ENCODE measurements around the gene KCNE3. TPM values are rescaled to one million over a fixed set of nuclear protein-coding genes. Genes with fewer than 3 reads are reported as not detected.

Gene KCNE3
- polyA plus RNA-seq, 10 donors, result 1.6 to 2.9 (median 2.2) TPM

DNA sequence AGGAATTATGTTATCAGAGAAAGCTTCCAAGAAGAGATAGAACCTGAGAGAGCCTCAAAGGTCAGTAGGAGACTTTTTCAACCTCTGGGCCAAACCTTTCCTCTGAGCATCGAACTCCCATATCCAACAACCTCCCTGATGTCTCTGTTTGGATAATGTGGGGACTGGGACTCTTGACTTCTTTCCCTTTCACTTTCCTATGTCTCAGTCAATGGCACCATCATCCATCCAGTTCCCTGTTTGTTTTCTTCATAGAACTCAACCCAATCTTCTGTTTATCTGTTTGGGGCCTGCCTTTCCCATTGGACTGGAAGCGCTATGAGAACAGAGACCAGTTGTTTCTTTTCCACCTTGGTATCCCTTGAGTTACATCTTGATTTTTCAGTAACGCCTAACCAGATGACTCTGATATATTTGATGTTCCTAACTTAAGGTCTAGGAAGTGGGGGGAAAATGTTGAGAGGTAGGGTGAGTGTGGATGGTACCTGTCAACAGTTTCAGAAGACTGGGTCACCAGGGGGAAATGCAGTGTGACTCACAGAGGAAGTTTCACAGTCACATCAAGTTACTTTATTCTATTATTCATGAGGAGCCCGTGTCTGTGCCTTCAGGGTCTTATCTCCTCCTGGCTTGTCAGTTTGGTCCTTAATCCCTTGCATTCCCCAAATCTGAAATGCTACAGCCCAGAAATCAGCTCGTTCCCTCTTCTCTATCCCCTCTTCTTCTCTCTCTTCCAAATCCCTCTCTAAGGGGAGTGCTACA is 4.5 kb upstream of the KCNE3 start:
- no peak for DNase-seq

- DNase-seq, result no peak
Observed at GRCh38 chr11:74471037-74471436, 3.7 kb upstream of the KCNE3 start.

DNA sequence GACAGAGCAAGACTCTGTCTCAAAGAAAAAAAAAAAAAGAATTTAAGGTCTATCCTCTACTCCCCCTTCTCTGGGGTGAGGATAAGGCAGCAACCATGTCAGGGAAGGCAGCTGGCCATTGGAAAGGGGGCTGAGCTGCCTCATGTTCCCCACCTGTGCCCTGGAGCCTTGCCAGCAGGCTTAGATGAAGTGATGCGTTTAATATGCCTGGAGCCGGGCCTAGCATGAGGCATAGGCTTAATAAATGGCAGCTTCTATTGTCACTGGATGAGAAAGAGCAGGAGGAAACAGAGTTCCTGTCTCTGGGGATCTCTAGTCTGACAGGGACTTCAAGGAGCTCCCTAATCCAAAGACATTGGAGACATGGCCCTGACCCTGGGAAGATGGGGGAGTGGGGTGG is 3.2 kb upstream of the KCNE3 start:
- DNase-seq, result no peak

GRCh38 chr11:74468936-74469335 is 1.6 kb upstream of the KCNE3 start:
- no peak for DNase-seq

- DNase-seq, result no peak
Observed at GRCh38 chr11:74468521-74468920, 1.2 kb upstream of the KCNE3 start.

DNA sequence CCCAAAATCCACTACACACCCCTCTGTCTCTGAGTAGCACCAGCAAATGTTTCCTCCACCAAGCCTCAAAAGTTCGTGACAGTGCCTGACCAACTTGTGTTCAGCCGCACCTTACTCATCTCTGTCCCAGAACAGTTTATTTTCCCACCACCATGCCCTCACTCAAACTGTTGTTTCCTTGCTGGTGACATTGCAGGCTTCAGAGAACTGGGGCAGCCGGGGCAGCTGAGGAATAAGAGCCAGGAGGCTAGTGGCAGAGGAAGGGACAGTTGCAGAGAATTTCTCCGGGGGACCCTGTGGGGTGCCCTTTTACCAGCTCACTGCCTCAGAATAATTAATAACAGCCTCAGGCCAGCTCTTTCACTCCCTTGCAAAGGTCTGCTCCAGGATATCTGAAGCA is 709 bp upstream of the KCNE3 start:
- DNase-seq, result no peak

GRCh38 chr11:74465291-74465708 is 2.0 kb downstream of the KCNE3 start:
- DNase-seq, result no peak

DNA sequence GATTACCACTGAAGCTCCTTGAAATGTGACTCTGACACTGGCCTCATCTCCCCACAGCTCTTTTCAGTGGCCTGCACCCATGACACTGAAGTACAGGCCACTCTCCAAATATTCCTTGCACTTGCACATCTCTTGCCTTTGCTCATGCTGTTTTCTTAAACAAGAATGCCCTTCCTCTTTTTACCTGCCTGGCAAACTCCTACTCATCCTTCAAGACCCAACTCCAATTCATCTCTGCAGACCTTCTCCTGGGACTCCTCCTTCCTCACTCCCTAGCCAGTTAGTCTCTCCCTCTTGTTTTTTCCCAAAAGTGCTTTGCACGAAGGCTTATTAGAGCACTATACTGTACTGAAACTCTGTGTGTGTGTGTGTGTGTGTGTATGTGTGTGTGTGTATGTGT is 2.6 kb downstream of the KCNE3 start:
- DNase-seq, result no peak

DNA sequence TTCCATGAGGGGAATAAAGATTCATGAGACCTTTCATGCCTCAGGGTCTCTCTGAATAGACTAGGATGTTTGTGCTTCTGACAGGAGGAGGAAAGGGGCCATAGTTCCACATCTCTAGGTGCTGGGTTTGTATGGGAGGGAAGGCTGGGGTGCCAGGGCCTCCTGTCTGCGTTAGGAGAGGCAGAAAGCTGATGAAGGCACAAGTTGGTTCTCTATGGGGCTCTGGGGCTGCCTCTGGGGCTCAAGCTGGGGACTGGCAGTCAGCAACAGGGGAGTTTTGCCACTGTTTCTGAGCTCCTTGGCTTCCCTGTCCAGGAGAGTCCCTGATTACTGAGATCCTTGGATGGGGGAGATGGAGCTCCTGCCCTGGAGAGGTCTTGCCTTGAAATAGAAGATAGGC is 4.1 kb downstream of the KCNE3 start:
- no peak for DNase-seq

GRCh38 chr11:74462631-74463030 is 4.7 kb downstream of the KCNE3 start:
- DNase-seq, result peak in 1 of 3 donors; percentile 11

DNA sequence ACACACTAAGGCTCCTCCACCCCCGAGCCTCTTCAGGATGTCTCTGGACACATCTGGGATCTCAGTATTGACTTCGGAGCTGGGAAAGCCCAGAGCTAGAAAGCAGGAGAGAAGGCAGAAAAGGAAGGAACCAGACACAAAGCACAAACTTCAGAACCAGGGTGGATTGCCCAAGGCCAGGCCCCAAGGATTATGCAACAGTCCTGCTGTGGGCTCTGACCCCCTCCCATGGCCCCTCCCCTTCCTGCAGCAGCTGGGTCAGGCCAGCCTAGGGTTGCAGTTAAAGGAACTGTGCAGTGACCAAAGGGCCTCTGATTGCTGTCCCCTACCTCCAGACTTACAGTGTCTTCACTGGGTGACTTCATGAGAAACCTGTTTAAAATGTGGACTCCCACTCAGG is 5.3 kb downstream of the KCNE3 start:
- peak in 1 of 3 donors; percentile 59 for DNase-seq

DNA sequence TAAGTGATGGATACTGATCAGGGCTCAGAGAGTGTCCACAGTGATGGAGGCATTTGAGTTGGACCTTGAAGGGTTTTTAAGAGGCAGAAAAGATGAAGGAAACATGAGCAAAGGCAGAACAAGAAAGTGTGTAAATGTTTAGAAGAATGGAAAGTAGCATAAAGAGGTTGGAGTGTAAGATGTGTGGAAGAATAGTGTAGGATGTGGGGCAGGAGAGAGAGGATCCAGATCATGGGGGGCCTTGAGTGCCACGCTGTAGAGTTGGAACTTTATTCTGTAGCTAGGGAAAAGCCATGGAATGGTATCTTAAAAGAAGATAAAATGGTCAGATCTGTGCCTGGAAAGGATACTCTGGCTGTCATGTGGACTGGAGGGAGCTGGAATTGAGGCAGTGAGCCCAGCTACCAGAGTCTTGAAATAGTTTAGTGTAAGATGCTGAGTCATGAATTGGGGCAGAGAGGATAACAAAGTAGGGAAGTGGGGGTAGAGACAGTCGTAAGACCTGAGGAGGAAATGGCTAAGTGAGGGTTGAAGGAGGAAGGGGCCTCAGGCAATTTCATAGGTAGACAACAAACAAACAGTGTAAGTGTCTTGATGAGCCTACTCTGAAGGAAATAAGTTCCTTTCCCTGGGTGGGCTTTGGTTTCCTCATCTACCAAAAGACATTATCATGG is 6.7 kb downstream of the KCNE3 start:
- peak in 1 of 3 donors; percentile 18 for DNase-seq

GRCh38 chr11:74460065-74460464 is 7.3 kb downstream of the KCNE3 start:
- no peak for DNase-seq

DNA sequence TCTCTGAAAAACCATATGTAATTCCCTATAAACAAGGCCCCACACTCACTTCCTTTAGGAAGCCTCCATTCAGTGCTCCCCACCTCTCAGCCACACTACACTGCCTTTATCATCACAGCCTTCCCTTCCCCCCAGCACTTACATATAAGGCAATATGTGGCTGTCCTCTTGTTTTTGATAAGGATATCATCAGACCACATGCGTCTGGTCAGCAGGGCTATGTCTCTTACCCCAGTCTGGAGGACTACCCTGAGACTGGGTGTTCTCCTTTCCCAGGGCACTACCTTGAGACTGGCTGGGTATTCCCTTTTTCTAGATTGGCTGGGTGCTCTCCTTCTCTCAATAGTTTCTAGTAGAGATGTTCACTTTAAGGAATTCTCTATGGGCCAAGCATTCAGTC is 7.8 kb downstream of the KCNE3 start:
- no peak for DNase-seq

DNA sequence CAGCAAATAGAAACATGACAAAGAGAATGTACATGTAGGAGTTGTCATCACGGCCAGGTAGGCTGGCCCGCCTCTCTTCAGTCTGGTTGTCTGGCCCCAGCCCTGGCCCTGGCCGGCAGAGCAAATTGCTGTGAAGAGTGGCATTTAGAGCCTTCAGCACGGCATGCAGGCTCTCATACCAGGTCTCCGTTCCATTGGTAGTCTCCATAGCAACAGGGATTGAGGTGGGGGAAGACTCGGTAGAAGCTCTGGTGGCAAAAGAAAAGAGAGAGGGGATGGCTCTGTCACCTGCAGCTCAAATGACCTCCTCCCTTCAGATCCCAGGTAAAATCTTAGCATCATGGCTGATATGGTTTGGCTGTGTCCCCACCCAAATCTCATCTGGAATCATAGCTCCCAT is 10.0 kb downstream of the KCNE3 start:
- DNase-seq, result no peak

- DNase-seq, result peak in 1 of 3 donors; percentile 59
Observed at GRCh38 chr11:74453373-74453975, 13.9 kb downstream of the KCNE3 start.

GRCh38 chr11:74452366-74452765 is 15.0 kb downstream of the KCNE3 start:
- DNase-seq, result no peak

DNA sequence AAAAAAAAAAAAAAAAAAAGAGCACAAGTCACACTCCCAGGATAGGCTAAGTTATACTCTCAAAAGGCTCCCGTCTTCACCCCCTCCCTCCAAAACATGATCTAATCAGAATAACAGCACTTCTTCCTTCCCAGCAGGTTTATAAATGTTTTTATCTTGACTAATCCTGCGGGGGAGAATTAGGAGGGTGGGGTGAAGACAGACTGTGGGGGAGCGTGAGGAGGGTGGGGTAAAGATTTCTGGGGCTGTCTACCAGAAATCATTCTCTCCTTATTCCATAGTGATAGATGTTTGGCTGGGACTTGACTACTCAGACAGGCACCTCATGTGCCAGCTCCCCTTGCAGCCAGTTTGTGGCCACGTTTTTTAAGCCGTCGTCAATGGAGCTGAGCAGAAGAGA is 17.0 kb downstream of the KCNE3 start:
- DNase-seq, result no peak

GRCh38 chr11:74449369-74449931 is 17.9 kb downstream of the KCNE3 start:
- peak; percentile 72 to 87 (median 73) for DNase-seq

DNA sequence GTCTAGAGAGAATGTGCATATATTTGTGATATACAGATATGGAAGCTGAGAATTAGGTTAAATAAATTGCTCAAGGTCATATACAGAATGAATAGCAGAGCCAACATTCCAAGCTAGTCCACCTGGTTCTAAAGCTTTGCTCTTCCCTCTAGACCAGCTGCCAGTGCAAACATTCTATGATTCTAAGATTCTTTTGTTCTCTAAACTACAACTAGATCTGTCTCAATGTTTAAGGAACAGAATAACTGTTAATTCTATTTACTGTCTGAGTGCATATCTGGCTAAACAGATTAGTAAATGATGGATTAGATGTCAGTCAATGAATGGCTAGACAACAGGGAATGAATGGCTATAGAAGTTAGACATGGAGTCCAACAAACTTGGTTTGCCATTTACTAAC is 19.6 kb downstream of the KCNE3 start:
- no peak for DNase-seq

DNA sequence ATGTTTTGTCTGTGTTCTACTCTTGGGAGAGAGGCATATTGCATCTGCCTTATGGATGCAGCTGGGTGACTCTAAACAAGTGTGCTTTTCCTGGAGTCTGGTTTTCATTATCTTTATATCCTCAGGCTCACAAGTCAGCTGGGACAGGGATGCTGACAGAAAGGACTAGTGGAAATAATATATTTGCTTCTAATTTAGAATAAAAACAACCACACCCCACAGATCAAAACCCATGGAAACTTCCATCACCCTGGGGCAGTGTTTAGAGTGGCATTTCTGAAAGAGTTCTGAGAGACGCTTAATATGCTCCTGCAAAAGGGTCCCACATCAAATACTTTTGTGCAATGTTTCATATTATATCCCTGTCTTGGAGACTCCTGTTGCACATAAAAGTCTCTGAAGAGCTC is 20.8 kb downstream of the KCNE3 start:
- peak; percentile 56 to 83 (median 57) for DNase-seq

GRCh38 chr11:74444173-74444826 is 23.0 kb downstream of the KCNE3 start:
- DNase-seq, result peak in 2 of 3 donors; percentile 60 to 62
